IMR-90 (cell line): ENCODE results near the gene C3orf38. TPM values are rescaled to one million over a fixed set of nuclear protein-coding genes. Genes with fewer than 3 reads are reported as not detected.

Experiments used
- ATAC-seq: fragments of 200-7000 bp; cut with Tn5 transposase; 2 replicates; pipeline ENCODE4 v1.9.1; 2020; ENCODE audit warnings: low read depth, mild to moderate bottlenecking, moderate library complexity
- BruUV-seq: library from RNA; stranded (reverse); fragments of 400-500 nt; replicated peaks from 2 replicates; lab custom pipeline; 2021; lab: Mats Ljungman, UMichigan
- CTCF ChIA-PET: fragments of 300-600 bp; formaldehyde crosslinking; extraction: SDS; loops from one replicate; lab custom pipeline; 2021; ENCODE audit warnings: antibody characterized with exemption; lab: Yijun Ruan, JAX
- POLR2A ChIA-PET: fragments of 300-600 bp; sonication (Branson Sonifier 250); formaldehyde crosslinking; loops from one replicate; lab custom pipeline; 2022; ENCODE audit warnings: antibody characterized with exemption; ENCODE audit not compliant: unreplicated experiment; lab: Charles Lee
- DNase-seq: peaks from one replicate; pipeline ENCODE4 v3.0.0; 2013
- H2AFZ ChIP-seq: replicated peaks from 2 replicates; pipeline ENCODE3; 2013; ENCODE audit warnings: low read length, mild to moderate bottlenecking; ENCODE audit not compliant: poor library complexity
- H2AK5ac ChIP-seq: 2 replicates; pipeline ENCODE4 v1.6.1; 2013; ENCODE audit warnings: low read depth, low read length, inconsistent platforms
- H2AK9ac ChIP-seq: replicated peaks from 2 replicates; pipeline ENCODE3; 2013; ENCODE audit warnings: mild to moderate bottlenecking, low read depth, low read length, moderate library complexity; ENCODE audit not compliant: poor library complexity
- H2BK120ac ChIP-seq: 2 replicates; pipeline ENCODE4 v1.6.1; 2013; ENCODE audit warnings: low read depth, low read length, inconsistent platforms
- H2BK15ac ChIP-seq: 3 replicates; pipeline ENCODE4 v1.6.1; 2013; ENCODE audit warnings: low read depth, low read length, inconsistent platforms
- H2BK20ac ChIP-seq: 2 replicates; pipeline ENCODE4 v1.6.1; 2013; ENCODE audit warnings: low read depth, mild to moderate bottlenecking, inconsistent platforms, low read length, moderate library complexity
- H2BK5ac ChIP-seq: 2 replicates; pipeline ENCODE4 v1.6.1; 2013; ENCODE audit warnings: mild to moderate bottlenecking, low read depth, low read length, inconsistent platforms; ENCODE audit not compliant: poor library complexity, severe bottlenecking
- H3K14ac ChIP-seq: replicated peaks from 2 replicates; pipeline ENCODE4 v1.6.1; 2013; ENCODE audit warnings: low read depth, low read length, inconsistent platforms
- H3K18ac ChIP-seq: 2 replicates; pipeline ENCODE4 v1.6.1; 2013; ENCODE audit warnings: low read depth, low read length, control low read depth
- H3K23ac ChIP-seq: 2 replicates; pipeline ENCODE4 v1.6.1; 2013; ENCODE audit warnings: low read depth, low read length, inconsistent platforms
- H3K27ac ChIP-seq: 2 replicates; pipeline ENCODE4 v1.5.1; 2013; ENCODE audit warnings: mild to moderate bottlenecking, control low read depth, low read length; ENCODE audit not compliant: insufficient read depth
- H3K27me3 ChIP-seq: 2 replicates; pipeline ENCODE4 v1.6.1; 2013; ENCODE audit warnings: low read length; ENCODE audit not compliant: control insufficient read depth, insufficient read depth
- H3K36me3 ChIP-seq: 2 replicates; pipeline ENCODE4 v1.6.1; 2013; ENCODE audit warnings: low read length, mixed read lengths; ENCODE audit not compliant: control insufficient read depth, insufficient read depth
- H3K4ac ChIP-seq: 2 replicates; pipeline ENCODE4 v1.6.1; 2013; ENCODE audit warnings: low read depth, low read length, inconsistent platforms
- H3K4me1 ChIP-seq: 2 replicates; pipeline ENCODE4 v1.6.1; 2013; ENCODE audit warnings: low read length, mixed read lengths; ENCODE audit not compliant: control insufficient read depth, insufficient read depth
- H3K4me2 ChIP-seq: 2 replicates; pipeline ENCODE4 v1.6.1; 2013; ENCODE audit warnings: low read depth, mild to moderate bottlenecking, control low read depth, low read length, moderate library complexity
- H3K4me3 ChIP-seq: 2 replicates; pipeline ENCODE4 v1.5.1; 2013; ENCODE audit warnings: low read depth, mild to moderate bottlenecking, control low read depth, low read length, moderate library complexity; ENCODE audit not compliant: insufficient read depth
- H3K56ac ChIP-seq: 2 replicates; pipeline ENCODE4 v1.6.1; 2013; ENCODE audit warnings: low read length, inconsistent platforms; ENCODE audit not compliant: insufficient read depth; ENCODE audit errors: extremely low read depth
- H3K79me1 ChIP-seq, 2 experiments: 2 replicates each; pipeline ENCODE4 v1.6.1; 2013; ENCODE audit warnings: low read length in 2 of 2, inconsistent platforms in 1 of 2, low read depth in 1 of 2
- H3K9ac ChIP-seq: 2 replicates; pipeline ENCODE4 v1.6.1; 2013; ENCODE audit warnings: low read depth, low read length, control low read depth
- H3K9me1 ChIP-seq: 2 replicates; pipeline ENCODE4 v1.6.1; 2013; ENCODE audit warnings: low read length, inconsistent platforms; ENCODE audit not compliant: insufficient read depth
- H3K9me3 ChIP-seq: 2 replicates; pipeline ENCODE4 v1.6.1; 2013; ENCODE audit warnings: low read length; ENCODE audit not compliant: control insufficient read depth, insufficient read depth
- H4K20me1 ChIP-seq: 2 replicates; pipeline ENCODE4 v1.6.1; 2013; ENCODE audit warnings: low read length, inconsistent platforms; ENCODE audit not compliant: insufficient read depth
- H4K5ac ChIP-seq: 2 replicates; pipeline ENCODE4 v1.6.1; 2013; ENCODE audit warnings: mild to moderate bottlenecking, low read depth, low read length, control low read depth
- H4K8ac ChIP-seq, 2 experiments: 2 replicates each; pipeline ENCODE4 v1.6.1; 2013; ENCODE audit warnings: low read depth in 2 of 2, low read length in 2 of 2, control low read depth in 1 of 2, inconsistent platforms in 1 of 2
- H4K91ac ChIP-seq: 2 replicates; pipeline ENCODE4 v1.6.1; 2013; ENCODE audit warnings: low read depth, low read length, inconsistent platforms; ENCODE audit not compliant: insufficient read depth
- CHD1 ChIP-seq: IDR thresholded peaks from 2 replicates; pipeline ENCODE4 v1.6.1; 2012; ENCODE audit warnings: low read depth, low read length, improper control_type of control experiment
- MAZ ChIP-seq: IDR thresholded peaks from 2 replicates; pipeline ENCODE4 v1.6.1; 2012; ENCODE audit warnings: low read depth, mild to moderate bottlenecking, low read length, improper control_type of control experiment, moderate library complexity, borderline replicate concordance
- MXI1 ChIP-seq: IDR thresholded peaks from 2 replicates; pipeline ENCODE4 v1.6.1; 2012; ENCODE audit warnings: low read depth, mild to moderate bottlenecking, low read length, moderate library complexity, borderline replicate concordance
- NFE2L2 ChIP-seq: fragments of 150-350 bp; IDR thresholded peaks from 2 replicates; pipeline ENCODE4 v1.6.1; 2016; ENCODE audit warnings: low read depth, mild to moderate bottlenecking, low read length
- POLR2A ChIP-seq: IDR thresholded peaks from 2 replicates; pipeline ENCODE4 v1.6.1; 2012; ENCODE audit warnings: mild to moderate bottlenecking, low read depth, low read length
- RAD21 ChIP-seq: IDR thresholded peaks from 2 replicates; pipeline ENCODE4 v1.6.1; 2012; ENCODE audit warnings: low read length, improper control_type of control experiment
- RCOR1 ChIP-seq: IDR thresholded peaks from 2 replicates; pipeline ENCODE4 v1.6.1; 2012; ENCODE audit warnings: mild to moderate bottlenecking, low read length, improper control_type of control experiment; ENCODE audit not compliant: insufficient replicate concordance
- SMC3 ChIP-seq: fragments of 150-350 bp; IDR thresholded peaks from 2 replicates; pipeline ENCODE4 v1.6.1; 2016; ENCODE audit warnings: low read depth, mild to moderate bottlenecking, antibody characterized with exemption, low read length, moderate library complexity
- USF2 ChIP-seq: fragments of 150-350 bp; IDR thresholded peaks from 2 replicates; pipeline ENCODE4 v1.6.1; 2017; ENCODE audit warnings: mild to moderate bottlenecking, antibody characterized with exemption, low read length, low read depth
- WGBS, 2 experiments: methylation state at CpG; one replicate each; pipeline versions ENCODE4 v1.1.5 to v1.1.7; 2013; ENCODE audit warnings: missing lambda C conversion rate in 2 of 2; ENCODE audit not compliant: insufficient read length in 1 of 2; ENCODE audit errors: extremely low coverage in 2 of 2; 5-methylcytosine and 5-hydroxymethylcytosine counted together
- dilution Hi-C: fragments of 300-500 bp; cut with HindIII; formaldehyde crosslinking; loops from one replicate; pipeline ENCODE4 v1.14.3; 2018; ENCODE audit warnings: low sequenced_read_pairs; ENCODE audit not compliant: unreplicated experiment
- in situ Hi-C: fragments of 300-500 bp; cut with MboI; formaldehyde crosslinking; loops from 3 replicates; pipeline ENCODE4 v1.14.3; 2019; ENCODE audit warnings: low sequenced_read_pairs, inconsistent platforms, mixed read lengths
- intact Hi-C: fragments of 100-400 bp; cut with micrococcal nuclease; formaldehyde crosslinking; loops from 2 replicates; pipeline ENCODE4 v1.10.0; 2022
- polyA plus RNA-seq, 3 experiments: library from polyadenylated mRNA; depleted of rRNA; stranded (reverse); fragments of >200 nt; gene quantifications; 2 replicates each; pipeline ENCODE4 v1.2.3, GENCODE V29; 2012; ENCODE audit warnings: low replicate concordance in 1 of 3
- total RNA-seq: library from RNA; depleted of rRNA; stranded (reverse); fragments of >200 nt; gene quantifications from 2 replicates; pipeline ENCODE4 v1.2.3, GENCODE V29; 2012
- TF ChIP-seq, protein P1 (sequence below): fragments of 150-350 bp; IDR thresholded peaks from 2 replicates; pipeline ENCODE4 v1.6.1; 2016; ENCODE audit warnings: low read depth, mild to moderate bottlenecking, low read length, moderate library complexity, borderline replicate concordance

Gene C3orf38
- total and polyA plus RNA-seq, 2 of the 4 experiments (the other 2 are of a cell fraction) = 11.1 to 16.7 TPM

DNA sequence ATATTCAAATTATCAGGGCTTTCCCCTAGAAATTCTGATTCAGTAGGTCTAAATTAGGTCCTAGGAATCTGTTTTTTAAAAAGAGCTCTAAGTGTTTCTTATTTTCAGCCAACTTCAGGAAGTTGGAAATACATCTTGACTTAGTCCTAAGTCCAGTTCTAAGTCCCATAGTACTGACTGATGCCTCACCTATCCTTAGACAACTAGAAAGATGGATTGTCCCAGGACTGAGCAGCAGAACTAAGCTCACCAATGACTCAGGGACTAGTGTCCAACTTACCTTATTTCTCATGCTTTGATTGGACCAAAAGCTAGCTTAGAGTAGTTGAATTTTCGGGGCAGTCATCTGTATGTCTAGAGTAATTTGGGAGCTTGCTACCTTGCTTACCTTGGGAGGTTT is 26.2 kb upstream of the C3orf38 start:
- no peak for TF ChIP-seq MAZ
- TF ChIP-seq, protein P1, sequence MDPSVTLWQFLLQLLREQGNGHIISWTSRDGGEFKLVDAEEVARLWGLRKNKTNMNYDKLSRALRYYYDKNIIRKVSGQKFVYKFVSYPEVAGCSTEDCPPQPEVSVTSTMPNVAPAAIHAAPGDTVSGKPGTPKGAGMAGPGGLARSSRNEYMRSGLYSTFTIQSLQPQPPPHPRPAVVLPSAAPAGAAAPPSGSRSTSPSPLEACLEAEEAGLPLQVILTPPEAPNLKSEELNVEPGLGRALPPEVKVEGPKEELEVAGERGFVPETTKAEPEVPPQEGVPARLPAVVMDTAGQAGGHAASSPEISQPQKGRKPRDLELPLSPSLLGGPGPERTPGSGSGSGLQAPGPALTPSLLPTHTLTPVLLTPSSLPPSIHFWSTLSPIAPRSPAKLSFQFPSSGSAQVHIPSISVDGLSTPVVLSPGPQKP = no peak
- TF ChIP-seq MXI1 = no peak
- no peak for TF ChIP-seq USF2
- no peak for TF ChIP-seq CHD1
- TF ChIP-seq SMC3 = no peak
- TF ChIP-seq POLR2A = no peak
- TF ChIP-seq RAD21 = no peak
- TF ChIP-seq NFE2L2 = no peak
- no peak for TF ChIP-seq RCOR1
- DNase-seq (no peak), ATAC-seq (no peak)
- H3K4me2 ChIP-seq = no peak overlapping the region
- intact Hi-C loops (no loop called here), dilution Hi-C loops (no loop called here), in situ Hi-C loops (no loop called here)
- H3K56ac ChIP-seq = no peak overlapping the region
- H2AFZ ChIP-seq = no peak overlapping the region
- no peak overlapping the region for H4K91ac ChIP-seq
- H3K9ac ChIP-seq = no peak overlapping the region
- no CpG with 5 or more reads among the region's 1 CpG for WGBS, 2 experiments
- H2AK5ac ChIP-seq = no peak overlapping the region
- H4K5ac ChIP-seq = no peak overlapping the region
- no peak overlapping the region for H2BK15ac ChIP-seq
- H2BK120ac ChIP-seq = no peak overlapping the region
- no peak overlapping the region for H4K8ac ChIP-seq
- no peak overlapping the region for H2BK5ac ChIP-seq
- no peak overlapping the region for H3K4ac ChIP-seq
- H3K23ac ChIP-seq = no peak overlapping the region
- no peak overlapping the region for H3K4me3 ChIP-seq
- H3K9me3 ChIP-seq = no peaks in the 10 kb centered on the region
- ChIA-PET CTCF (interaction anchor here (1.0 kb wide), 1 partner anchor 10 kb away, joined by 4 read pairs; no protein-coding TSS in a partner anchor), POLR2A (no interaction called here)
- H3K36me3 ChIP-seq = no peaks in the 10 kb centered on the region; the same call in 1 of the 2 replicates
- no peak overlapping the region for H3K14ac ChIP-seq
- H3K4me1 ChIP-seq = no peaks in the 10 kb centered on the region
- H2BK20ac ChIP-seq = no peak overlapping the region
- H3K9me1 ChIP-seq = 0 out of 2 replicates have a peak, but pooled peaks cover 2% of the 10 kb centered on the region
- H3K18ac ChIP-seq = no peak overlapping the region
- no peak overlapping the region for H2AK9ac ChIP-seq
- H3K79me1 ChIP-seq = peaks cover 15 to 22% of the 10 kb centered on the region in 2 experiments; a peak in 3 of 4 replicates
- no TSS peak for BruUV-seq
- no peak overlapping the region for H3K27ac ChIP-seq
- peaks cover 2% of the 10 kb centered on the region; the same call in 1 of the 2 replicates for H4K20me1 ChIP-seq
- no peaks in the 10 kb centered on the region for H3K27me3 ChIP-seq
